GM19035 (cell line): ENCODE data around the gene MMP23B.

Experiments used
- ATAC-seq: cut with Tn5 transposase; IDR thresholded peaks from one replicate; pipeline ENCODE4 v1.9.1; 2021; ENCODE audit not compliant: unreplicated experiment

Gene MMP23B

GRCh38 chr1:1618396-1619068, 13.4 kb upstream of the MMP23B start:
- no peak for ATAC-seq

- no peak for ATAC-seq
Measured at GRCh38 chr1:1619917-1620361, 12.0 kb upstream of the MMP23B start.

GRCh38 chr1:1620433-1621139, 11.4 kb upstream of the MMP23B start:
- no peak for ATAC-seq

- no peak for ATAC-seq
Measured at GRCh38 chr1:1621173-1622009, 10.6 kb upstream of the MMP23B start.

- no peak for ATAC-seq
Measured at GRCh38 chr1:1622010-1622787, 9.8 kb upstream of the MMP23B start.

GRCh38 chr1:1622788-1623094, 9.2 kb upstream of the MMP23B start:
- no peak for ATAC-seq

- ATAC-seq: no peak
Measured at GRCh38 chr1:1623181-1623630, 8.8 kb upstream of the MMP23B start.

GRCh38 chr1:1623631-1624442, 8.1 kb upstream of the MMP23B start:
- no peak for ATAC-seq

GRCh38 chr1:1624443-1625403, 7.2 kb upstream of the MMP23B start:
- no peak for ATAC-seq

GRCh38 chr1:1625404-1625775, 6.6 kb upstream of the MMP23B start:
- ATAC-seq: no peak

GRCh38 chr1:1625824-1626206, 6.2 kb upstream of the MMP23B start:
- ATAC-seq: no peak

- no peak for ATAC-seq
Measured at GRCh38 chr1:1626207-1627141, 5.5 kb upstream of the MMP23B start.

- ATAC-seq: no peak
Measured at GRCh38 chr1:1627261-1627828, 4.6 kb upstream of the MMP23B start.

GRCh38 chr1:1627829-1628753, 3.9 kb upstream of the MMP23B start:
- ATAC-seq: no peak

GRCh38 chr1:1628754-1629429, 3.1 kb upstream of the MMP23B start:
- no peak for ATAC-seq
